ENCODE data around the gene SNCAIP. TPM values are rescaled to one million over a fixed set of nuclear protein-coding genes. Genes with fewer than 3 reads are reported as not detected.

SNCAIP gene
- total and polyA plus RNA-seq, 8 donors = 0.45 to 10.6 (median 2.6) TPM; not detected in 1

DNA sequence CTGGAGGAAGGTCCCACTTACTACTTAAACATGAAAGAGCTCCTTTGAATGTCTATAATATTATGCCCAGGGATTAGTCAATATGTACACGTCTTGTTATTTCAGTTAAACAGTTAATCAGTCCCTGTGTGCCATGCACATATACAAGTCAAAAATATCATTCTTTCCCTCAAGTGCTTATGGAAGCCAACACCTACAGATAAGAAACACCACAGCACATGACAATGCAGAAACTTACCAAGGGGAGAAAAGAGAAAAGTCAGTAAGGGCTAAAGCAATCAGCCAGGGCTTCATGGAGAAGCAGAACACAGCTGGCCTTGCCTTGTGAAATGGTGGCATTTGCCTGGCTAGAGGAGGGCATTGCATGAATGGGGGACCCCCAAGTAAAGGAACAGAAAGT is 88.3 kb downstream of the SNCAIP start:
- no peaks in the 10 kb centered on the region for H3K27me3 ChIP-seq
- no peak overlapping the region for H3K4me3 ChIP-seq
- TF ChIP-seq CTCF (IDR thresholded peaks at IDR 0.05) (no peak), EP300 (IDR thresholded peaks at IDR 0.05) (no peak), POLR2A (IDR thresholded peaks at IDR 0.05) (no peak), POLR2AphosphoS5 (IDR thresholded peaks at IDR 0.05) (no peak)
- intact Hi-C loops (cut with DNase I; ENCODE audit: low total_unique reads) = no loop called here
- no peaks in the 10 kb centered on the region for H3K4me1 ChIP-seq
- no peaks in the 10 kb centered on the region for H3K36me3 ChIP-seq
- no peak for DNase-seq
- 60 to 73% (median 67%) methylated on average over 1 of the region's 1 CpG for WGBS, 5 donors
- no peak overlapping the region for H3K27ac ChIP-seq
- no peaks in the 10 kb centered on the region for H3K9me3 ChIP-seq

- Histone ChIP-seq H3K27ac (no peak overlapping the region), H3K4me3 (no peak overlapping the region), H3K4me1 (no peaks in the 10 kb centered on the region), H3K9me3 (no peaks in the 10 kb centered on the region), H3K36me3 (no peaks in the 10 kb centered on the region), H3K27me3 (no peaks in the 10 kb centered on the region)
- TF ChIP-seq EP300 (IDR thresholded peaks at IDR 0.05) (no peak), POLR2A (IDR thresholded peaks at IDR 0.05) (no peak), POLR2AphosphoS5 (IDR thresholded peaks at IDR 0.05) (no peak), CTCF (IDR thresholded peaks at IDR 0.05) (no peak)
- WGBS, 5 donors = 90 to 100% (median 92%) methylated on average over 1 of the region's 1 CpG
- intact Hi-C loops (cut with DNase I; ENCODE audit: low total_unique reads) = no loop called here
- no peak for DNase-seq
Observed at GRCh38 chr5:122400938-122401337, 88.9 kb downstream of the SNCAIP start.

GRCh38 chr5:122401976-122402725 is 90.1 kb downstream of the SNCAIP start:
- Histone ChIP-seq H3K9me3 (no peaks in the 10 kb centered on the region), H3K27me3 (no peaks in the 10 kb centered on the region), H3K36me3 (no peaks in the 10 kb centered on the region), H3K4me1 (no peaks in the 10 kb centered on the region), H3K27ac (no peak overlapping the region), H3K4me3 (no peak overlapping the region)
- intact Hi-C loops (cut with DNase I; ENCODE audit: low total_unique reads) = no loop called here
- TF ChIP-seq POLR2AphosphoS5 (IDR thresholded peaks at IDR 0.05) (no peak), CTCF (IDR thresholded peaks at IDR 0.05) (no peak), POLR2A (IDR thresholded peaks at IDR 0.05) (no peak)
- no peak for DNase-seq
- WGBS, 5 donors = 61 to 85% (median 73%) methylated on average over 4 of the region's 4 CpGs

GRCh38 chr5:122402955-122403685 is 91.1 kb downstream of the SNCAIP start:
- H3K36me3 ChIP-seq = no peaks in the 10 kb centered on the region
- no peak for TF ChIP-seq POLR2A (IDR thresholded peaks at IDR 0.05)
- no peak for TF ChIP-seq CTCF (IDR thresholded peaks at IDR 0.05)
- no peak for TF ChIP-seq EP300 (IDR thresholded peaks at IDR 0.05)
- no peak for TF ChIP-seq POLR2AphosphoS5 (IDR thresholded peaks at IDR 0.05)
- no peaks in the 10 kb centered on the region for H3K4me1 ChIP-seq
- H3K27ac ChIP-seq = no peak overlapping the region
- no peaks in the 10 kb centered on the region for H3K27me3 ChIP-seq
- H3K9me3 ChIP-seq = no peaks in the 10 kb centered on the region
- WGBS, 5 donors = 83 to 89% (median 85%) methylated on average over 6 of the region's 6 CpGs
- no peak overlapping the region for H3K4me3 ChIP-seq
- intact Hi-C loops (cut with DNase I; ENCODE audit: low total_unique reads) = no loop called here
- no peak for DNase-seq

Measured in stomach (tissue), 9 donors.